Endothelial cell of umbilical vein (primary cell): ENCODE measurements around the gene PROC. TPM values are rescaled to one million over a fixed set of nuclear protein-coding genes. Genes with fewer than 3 reads are reported as not detected.

Experiments used
- BruUV-seq: library from RNA; stranded (reverse); fragments of 400-500 nt; replicated peaks from 2 replicates; lab custom pipeline; 2021; lab: Mats Ljungman, UMichigan
- CTCF ChIA-PET: fragments of 300-600, 350-600 bp; sonication (Branson Sonifier 250); formaldehyde crosslinking; loops from one replicate; lab custom pipeline; 2021; ENCODE audit warnings: antibody characterized with exemption, inconsistent platforms; lab: Charles Lee
- POLR2A ChIA-PET: fragments of 300-600, 350-600 bp; sonication (Branson Sonifier 250); formaldehyde crosslinking; loops from one replicate; lab custom pipeline; 2021; ENCODE audit warnings: antibody characterized with exemption, inconsistent platforms; lab: Charles Lee
- DNase-seq: peaks from one replicate; pipeline ENCODE4 v3.0.0-alpha.2; 2011; ENCODE audit warnings: low read depth, low spot score
- FAIRE-seq: peaks from 2 replicates; lab custom pipeline; 2011; peaks lifted over from hg19 to GRCh38; lab: Jason Lieb, UNC
- H2AFZ ChIP-seq: 2 replicates; pipeline ENCODE4 v1.6.0; 2012; ENCODE audit warnings: low read depth, low read length, control low read depth, inconsistent platforms
- H3K27ac ChIP-seq: 2 replicates; pipeline ENCODE4 v1.5.1; 2011; ENCODE audit warnings: low read depth, mild to moderate bottlenecking, control low read depth, low read length, moderate library complexity; ENCODE audit not compliant: insufficient read depth
- H3K27me3 ChIP-seq, 2 experiments: 2 replicates each; pipeline versions ENCODE4 v1.6.0 to v1.6.1; 2011; ENCODE audit warnings: low read length in 2 of 2, mixed read lengths in 1 of 2; ENCODE audit not compliant: control insufficient read depth in 2 of 2, insufficient read depth in 2 of 2
- H3K36me3 ChIP-seq, 2 experiments: 2 replicates in 1 of 2; 3 replicates in 1 of 2; pipeline ENCODE4 v1.5.1; 2011; ENCODE audit warnings: low read length in 2 of 2, mild to moderate bottlenecking in 1 of 2, moderate library complexity in 1 of 2; ENCODE audit not compliant: control insufficient read depth in 2 of 2, insufficient read depth in 2 of 2; ENCODE audit errors: extremely low read depth in 1 of 2
- H3K4me1 ChIP-seq: 3 replicates; pipeline ENCODE4 v1.5.1; 2011; ENCODE audit warnings: mild to moderate bottlenecking, low read length; ENCODE audit not compliant: control insufficient read depth, insufficient read depth; ENCODE audit errors: extremely low read depth
- H3K4me2 ChIP-seq: 2 replicates; pipeline ENCODE4 v1.6.1; 2011; ENCODE audit warnings: low read length, control low read depth, mixed read lengths; ENCODE audit not compliant: insufficient read depth
- H3K4me3 ChIP-seq, 3 experiments: fragments of 200-600 bp in 1 of 3; sonication (generic), shearing (Covaris generic) in 1 of 3; replicated peaks in 1 of 3; 2 replicates each; pipeline ENCODE4 v1.5.1; 2011 to 2016; ENCODE audit warnings: control low read depth in 3 of 3, low read length in 3 of 3, mild to moderate bottlenecking in 2 of 3, inconsistent platforms in 1 of 3, low read depth in 1 of 3, moderate library complexity in 1 of 3; ENCODE audit not compliant: insufficient read depth in 1 of 3
- H3K79me2 ChIP-seq: 2 replicates; pipeline ENCODE4 v1.6.0; 2012; ENCODE audit warnings: low read length, inconsistent platforms; ENCODE audit not compliant: control insufficient read depth, insufficient read depth
- H3K9ac ChIP-seq: replicated peaks from 2 replicates; pipeline ENCODE3; 2011; ENCODE audit warnings: low read length, control low read depth; ENCODE audit not compliant: insufficient read depth; ENCODE audit errors: extremely low read depth
- H3K9me1 ChIP-seq: replicated peaks from 3 replicates; pipeline ENCODE4 v1.6.0; 2011; ENCODE audit warnings: mild to moderate bottlenecking, low read length; ENCODE audit not compliant: control insufficient read depth, insufficient read depth; ENCODE audit errors: extremely low read depth
- H3K9me3 ChIP-seq: replicated peaks from 2 replicates; pipeline ENCODE4 v1.5.1; 2012; ENCODE audit warnings: low read length, inconsistent platforms; ENCODE audit not compliant: control insufficient read depth, insufficient read depth
- H4K20me1 ChIP-seq: replicated peaks from 2 replicates; pipeline ENCODE3; 2011; ENCODE audit warnings: mild to moderate bottlenecking, low read length; ENCODE audit not compliant: control insufficient read depth, insufficient read depth; ENCODE audit errors: extremely low read depth
- EZH2 ChIP-seq: IDR thresholded peaks from 2 replicates; pipeline ENCODE4 v1.6.1; 2012; ENCODE audit warnings: borderline replicate concordance, low read depth, mild to moderate bottlenecking, moderate library complexity, low read length, inconsistent platforms; ENCODE audit not compliant: severe bottlenecking
- FOS ChIP-seq: IDR thresholded peaks from 2 replicates; pipeline ENCODE4 v1.6.1; 2011; ENCODE audit warnings: mild to moderate bottlenecking, low read length, moderate library complexity, borderline replicate concordance; ENCODE audit not compliant: insufficient read depth
- GATA2 ChIP-seq: IDR thresholded peaks from 2 replicates; pipeline ENCODE4 v1.7.0; 2011; ENCODE audit warnings: low read depth, mild to moderate bottlenecking, moderate library complexity, mixed read lengths, low read length; ENCODE audit not compliant: insufficient read length, insufficient read depth
- JUN ChIP-seq: IDR thresholded peaks from 2 replicates; pipeline ENCODE4 v1.6.1; 2011; ENCODE audit warnings: borderline replicate concordance, low read depth; ENCODE audit not compliant: insufficient read length, insufficient read depth
- MYC ChIP-seq: IDR thresholded peaks from one replicate; pipeline ENCODE4 v1.6.1; 2011; ENCODE audit warnings: mild to moderate bottlenecking, low read depth, low read length
- POLR2A ChIP-seq: IDR thresholded peaks from 2 replicates; pipeline ENCODE4 v1.6.1; 2012; ENCODE audit warnings: low read depth, mild to moderate bottlenecking, control low read depth, low read length
- POLR2AphosphoS5 ChIP-seq: IDR thresholded peaks from 2 replicates; pipeline ENCODE4 v1.6.1; 2012; ENCODE audit warnings: low read depth, mild to moderate bottlenecking, control low read depth, low read length, moderate library complexity; ENCODE audit not compliant: insufficient read depth
- dilution Hi-C: fragments of 300-500 bp; cut with MboI; formaldehyde crosslinking; loops from one replicate; pipeline ENCODE4 v1.15.0; 2019; ENCODE audit warnings: low sequenced_read_pairs; ENCODE audit not compliant: extremely low pct_ligation_motif_present
- intact Hi-C: fragments of 100-400 bp; cut with micrococcal nuclease; formaldehyde crosslinking; loops from one replicate; pipeline ENCODE4 v1.10.0; 2022
- polyA plus RNA-seq, 4 experiments: library from polyadenylated mRNA; depleted of rRNA in 3 of 4; stranded (reverse) in 3 of 4; unstranded in 1 of 4; fragments of >200 nt; gene quantifications; 2 replicates each; pipeline versions ENCODE4 v1.2.1 to v1.2.3, GENCODE V29; 2011 to 2012; ENCODE audit warnings: missing spikeins in 1 of 4
- total RNA-seq: library from RNA; stranded (reverse); gene quantifications from 2 replicates; pipeline ENCODE4 v1.2.3, GENCODE V29; 2021
- TF ChIP-seq, protein P1 (sequence below): IDR thresholded peaks from 2 replicates; pipeline ENCODE4 v1.6.1; 2011; ENCODE audit not compliant: insufficient read depth, insufficient read length
- TF ChIP-seq, protein P2 (sequence below), 2 donors: IDR thresholded peaks; 1 replicate in 1 of 2; 2 replicates in 1 of 2; pipeline ENCODE4 v1.5.1; 2011; ENCODE audit warnings: low read length in 2 of 2, mild to moderate bottlenecking in 2 of 2, moderate library complexity in 2 of 2, control low read depth in 1 of 2, inconsistent platforms in 1 of 2, low read depth in 1 of 2; ENCODE audit not compliant: insufficient read depth in 1 of 2; ENCODE audit errors: extremely low read depth in 1 of 2

The PROC gene
- total and polyA plus RNA-seq, 2 donors (not counting 3 experiments of a cell fraction or from before 2014, with no cell fraction given), result not detected

DNA sequence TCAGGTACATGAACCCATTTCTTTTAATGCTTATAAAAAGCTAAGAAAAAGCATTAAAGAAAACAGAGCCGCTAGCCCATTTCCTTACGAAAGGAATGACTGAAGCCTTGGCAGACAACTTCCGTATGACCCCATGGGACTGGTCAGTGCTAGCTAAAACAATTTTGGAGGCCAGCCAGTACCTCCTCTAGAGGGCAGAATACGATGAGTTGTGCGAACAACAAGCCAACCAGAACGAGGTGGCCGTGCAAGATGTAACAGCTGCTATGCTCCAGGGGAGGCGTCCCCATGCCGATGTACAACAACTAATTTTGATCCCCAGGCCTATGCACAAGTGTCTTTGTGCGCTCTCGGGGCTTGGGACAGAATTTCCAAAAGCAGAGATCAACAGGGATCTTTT is 47.2 kb upstream of the PROC start:
- H2AFZ ChIP-seq, result no peak overlapping the region
- FAIRE-seq, result no peak

More for the DNA sequence above, 47.2 kb upstream of the PROC start:
- intact Hi-C loops (no loop called here), dilution Hi-C loops (no loop called here)
- no peak for DNase-seq
- ChIA-PET POLR2A (no interaction called here), CTCF (no interaction called here)
- Histone ChIP-seq H3K9ac (no peak overlapping the region), H3K27me3 (no peaks in the 10 kb centered on the region), H3K36me3 (no peaks in the 10 kb centered on the region), H3K4me1 (no peaks in the 10 kb centered on the region), H3K4me2 (no peak overlapping the region), H3K79me2 (peaks cover 50% of the 10 kb centered on the region), H3K9me1 (no peaks in the 10 kb centered on the region), H3K9me3 (no peaks in the 10 kb centered on the region), H3K4me3 (no peak overlapping the region), H4K20me1 (no peaks in the 10 kb centered on the region), H3K27ac (no peak overlapping the region)
- no TSS peak for BruUV-seq
- no peak for TF ChIP-seq POLR2A
- no peak for TF ChIP-seq MYC
- TF ChIP-seq FOS, result no peak
- TF ChIP-seq, protein P1, sequence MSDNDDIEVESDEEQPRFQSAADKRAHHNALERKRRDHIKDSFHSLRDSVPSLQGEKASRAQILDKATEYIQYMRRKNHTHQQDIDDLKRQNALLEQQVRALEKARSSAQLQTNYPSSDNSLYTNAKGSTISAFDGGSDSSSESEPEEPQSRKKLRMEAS, result no peak
- TF ChIP-seq POLR2AphosphoS5, result no peak
- TF ChIP-seq GATA2, result no peak
- no peak for TF ChIP-seq JUN
- no peak for TF ChIP-seq EZH2
- TF ChIP-seq, protein P2, sequence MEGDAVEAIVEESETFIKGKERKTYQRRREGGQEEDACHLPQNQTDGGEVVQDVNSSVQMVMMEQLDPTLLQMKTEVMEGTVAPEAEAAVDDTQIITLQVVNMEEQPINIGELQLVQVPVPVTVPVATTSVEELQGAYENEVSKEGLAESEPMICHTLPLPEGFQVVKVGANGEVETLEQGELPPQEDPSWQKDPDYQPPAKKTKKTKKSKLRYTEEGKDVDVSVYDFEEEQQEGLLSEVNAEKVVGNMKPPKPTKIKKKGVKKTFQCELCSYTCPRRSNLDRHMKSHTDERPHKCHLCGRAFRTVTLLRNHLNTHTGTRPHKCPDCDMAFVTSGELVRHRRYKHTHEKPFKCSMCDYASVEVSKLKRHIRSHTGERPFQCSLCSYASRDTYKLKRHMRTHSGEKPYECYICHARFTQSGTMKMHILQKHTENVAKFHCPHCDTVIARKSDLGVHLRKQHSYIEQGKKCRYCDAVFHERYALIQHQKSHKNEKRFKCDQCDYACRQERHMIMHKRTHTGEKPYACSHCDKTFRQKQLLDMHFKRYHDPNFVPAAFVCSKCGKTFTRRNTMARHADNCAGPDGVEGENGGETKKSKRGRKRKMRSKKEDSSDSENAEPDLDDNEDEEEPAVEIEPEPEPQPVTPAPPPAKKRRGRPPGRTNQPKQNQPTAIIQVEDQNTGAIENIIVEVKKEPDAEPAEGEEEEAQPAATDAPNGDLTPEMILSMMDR (IDR thresholded peaks at IDR 0.05; ENCODE audit: extremely low read depth in 1 of 2, insufficient read depth in 1 of 2, low read depth in 1 of 2, low read length in 2 of 2), result no peak
